ENCODE results near the gene TTYH3.

The TTYH3 gene

GRCh38 chr7:2651336-2651735 is 19.6 kb downstream of the TTYH3 start:
- H3F3A ChIP-seq (ENCODE audit: control insufficient read depth, insufficient read depth) = no peaks in the 10 kb centered on the region
- no peaks in the 10 kb centered on the region for H3K9me3 ChIP-seq (ENCODE audit: control insufficient read depth, insufficient read depth, low read length)
- H3K4me1 ChIP-seq (ENCODE audit: control insufficient read depth, low read length) = peaks cover 4% of the 10 kb centered on the region
- H4K20me1 ChIP-seq (ENCODE audit: control insufficient read depth, insufficient read depth, low read depth, low read length) = peaks cover 7% of the 10 kb centered on the region; the same call in 1 of the 2 replicates
- H3K4me2 ChIP-seq (ENCODE audit: low read length) = no peak overlapping the region
- no peaks in the 10 kb centered on the region for H3K79me2 ChIP-seq (ENCODE audit: control insufficient read depth, low read length)
- H3K36me3 ChIP-seq (ENCODE audit: control insufficient read depth, low read length) = no peaks in the 10 kb centered on the region
- H3K27ac ChIP-seq (ENCODE audit: low read depth, low read length) = no peak overlapping the region
- no peaks in the 10 kb centered on the region for H3K27me3 ChIP-seq (ENCODE audit: control insufficient read depth, low read length)
- H3K4me3 ChIP-seq (ENCODE audit: low read length) = no peak overlapping the region
- no peaks in the 10 kb centered on the region for H3K9me2 ChIP-seq (replicated peaks; ENCODE audit: control insufficient read depth, low read length)
- TF ChIP-seq CTCF (IDR thresholded peaks at IDR 0.05; ENCODE audit: low read depth, low read length, poor library complexity, severe bottlenecking) = peak; percentile 45
- TF ChIP-seq EZH2phosphoT487 (IDR thresholded peaks at IDR 0.05; ENCODE audit: borderline replicate concordance, low read length) = no peak

- TF ChIP-seq CTCF (IDR thresholded peaks at IDR 0.05; ENCODE audit: low read depth, low read length, poor library complexity, severe bottlenecking) (no peak), EZH2phosphoT487 (IDR thresholded peaks at IDR 0.05; ENCODE audit: borderline replicate concordance, low read length) (no peak)
- no peak overlapping the region for H3K27ac ChIP-seq (ENCODE audit: low read depth, low read length)
- no peaks in the 10 kb centered on the region for H3K36me3 ChIP-seq (ENCODE audit: control insufficient read depth, low read length)
- no peaks in the 10 kb centered on the region for H3K9me2 ChIP-seq (replicated peaks; ENCODE audit: control insufficient read depth, low read length)
- H3F3A ChIP-seq (ENCODE audit: control insufficient read depth, insufficient read depth) = no peaks in the 10 kb centered on the region
- no peaks in the 10 kb centered on the region for H3K9me3 ChIP-seq (ENCODE audit: control insufficient read depth, insufficient read depth, low read length)
- peaks cover 7% of the 10 kb centered on the region; the same call in 1 of the 2 replicates for H4K20me1 ChIP-seq (ENCODE audit: control insufficient read depth, insufficient read depth, low read depth, low read length)
- no peak overlapping the region for H3K4me3 ChIP-seq (ENCODE audit: low read length)
- no peaks in the 10 kb centered on the region for H3K27me3 ChIP-seq (ENCODE audit: control insufficient read depth, low read length)
- no peaks in the 10 kb centered on the region for H3K79me2 ChIP-seq (ENCODE audit: control insufficient read depth, low read length)
- H3K4me2 ChIP-seq (ENCODE audit: low read length) = no peak overlapping the region
- H3K4me1 ChIP-seq (ENCODE audit: control insufficient read depth, low read length) = no peaks in the 10 kb centered on the region
These were observed 20.3 kb downstream of the TTYH3 start for GRCh38 chr7:2651847-2652735.

- Histone ChIP-seq H3K36me3 (ENCODE audit: control insufficient read depth, low read length) (no peaks in the 10 kb centered on the region), H3K4me2 (ENCODE audit: low read length) (no peak overlapping the region), H3K27ac (ENCODE audit: low read depth, low read length) (no peak overlapping the region), H3K27me3 (ENCODE audit: control insufficient read depth, low read length) (no peaks in the 10 kb centered on the region), H3F3A (ENCODE audit: control insufficient read depth, insufficient read depth) (no peaks in the 10 kb centered on the region), H3K79me2 (ENCODE audit: control insufficient read depth, low read length) (no peaks in the 10 kb centered on the region), H4K20me1 (ENCODE audit: control insufficient read depth, insufficient read depth, low read depth, low read length) (peaks cover 7% of the 10 kb centered on the region; the same call in 1 of the 2 replicates), H3K9me3 (ENCODE audit: control insufficient read depth, insufficient read depth, low read length) (no peaks in the 10 kb centered on the region), H3K4me3 (ENCODE audit: low read length) (no peak overlapping the region), H3K9me2 (replicated peaks; ENCODE audit: control insufficient read depth, low read length) (no peaks in the 10 kb centered on the region), H3K4me1 (ENCODE audit: control insufficient read depth, low read length) (no peaks in the 10 kb centered on the region)
- no peak for TF ChIP-seq EZH2phosphoT487 (IDR thresholded peaks at IDR 0.05; ENCODE audit: borderline replicate concordance, low read length)
- TF ChIP-seq CTCF (IDR thresholded peaks at IDR 0.05; ENCODE audit: low read depth, low read length, poor library complexity, severe bottlenecking) = no peak
These were observed 20.9 kb downstream of the TTYH3 start for GRCh38 chr7:2652736-2653060.

Measured in DOHH2 (cell line).